ENCODE measurements around the gene CIB1.
A peak's percentile ranks its signal among the peaks of the same experiment; 100 is the strongest.

CIB1 gene

GRCh38 chr15:90213818-90214204, 19.9 kb downstream of the CIB1 start:
- DNase-seq, result no peak

GRCh38 chr15:90213122-90213817, 20.5 kb downstream of the CIB1 start:
- DNase-seq, result no peak

GRCh38 chr15:90212221-90213098, 21.3 kb downstream of the CIB1 start:
- no peak for DNase-seq

GRCh38 chr15:90211440-90212143, 22.1 kb downstream of the CIB1 start:
- no peak for DNase-seq

GRCh38 chr15:90211009-90211408, 22.7 kb downstream of the CIB1 start:
- DNase-seq, result no peak

- no peak for DNase-seq
Observed at GRCh38 chr15:90210593-90210992, 23.1 kb downstream of the CIB1 start.

- no peak for DNase-seq
Observed at GRCh38 chr15:90209591-90209990, 24.1 kb downstream of the CIB1 start.

- no peak for DNase-seq
Observed at GRCh38 chr15:90208356-90208755, 25.4 kb downstream of the CIB1 start.

- DNase-seq, result no peak
Observed at GRCh38 chr15:90207252-90207651, 26.5 kb downstream of the CIB1 start.

- no peak for DNase-seq
Observed at GRCh38 chr15:90205886-90206285, 27.9 kb downstream of the CIB1 start.

- DNase-seq, result no peak
Observed at GRCh38 chr15:90205050-90205848, 28.5 kb downstream of the CIB1 start.

- no peak for DNase-seq
Observed at GRCh38 chr15:90203922-90204321, 29.8 kb downstream of the CIB1 start.

GRCh38 chr15:90203473-90203872, 30.3 kb downstream of the CIB1 start:
- no peak for DNase-seq

- no peak for DNase-seq
Observed at GRCh38 chr15:90202929-90203328, 30.8 kb downstream of the CIB1 start.

- DNase-seq, result no peak
Observed at GRCh38 chr15:90201944-90202375, 31.8 kb downstream of the CIB1 start.

- DNase-seq, result peak; percentile 55 to 74
Observed at GRCh38 chr15:90201130-90201943, 32.4 kb downstream of the CIB1 start, which contains the start of gene SEMA4B. SEMA4B (plus strand) TSS chr15:90201330; CDS start chr15:90201579, 249 bp downstream.

GRCh38 chr15:90200534-90201129, 33.1 kb downstream of the CIB1 start:
- DNase-seq, result no peak

GRCh38 chr15:90194655-90195054, 39.1 kb downstream of the CIB1 start:
- no peak for DNase-seq

GRCh38 chr15:90192961-90193786, 40.6 kb downstream of the CIB1 start:
- DNase-seq, result no peak

- peak in 1 of 2 experiments; percentile 20 for DNase-seq
Observed at GRCh38 chr15:90191794-90192509, 41.8 kb downstream of the CIB1 start.

Measured in stimulated activated CD4-positive, alpha-beta T cell treated with anti-CD3 and anti-CD28 coated beads, Interleukin-4, amount 100 ng/mL, for 4 hours (primary cell).